Tibial nerve (tissue), 4 donors: ENCODE results near the gene GAREM1. TPM values are rescaled to one million over a fixed set of nuclear protein-coding genes. Genes with fewer than 3 reads are reported as not detected.

Source experiments
- DNase-seq, 2 donors: peaks; one replicate each; pipeline ENCODE4 v3.0.0-alpha.2; 2019; ENCODE audit warnings: low spot score in 2 of 2
- H3K27ac ChIP-seq, 4 donors: fragments of 200-600 bp; sonication (generic) in 3 of 4; one replicate each; pipeline ENCODE4 v1.5.1; 2017 to 2019; ENCODE audit warnings: mild to moderate bottlenecking in 1 of 4
- H3K27me3 ChIP-seq, 2 donors: fragments of 200-600 bp; sonication (generic) in 1 of 2; one replicate each; pipeline versions ENCODE4 v1.5.1 to v1.6.0; 2017 to 2019
- H3K36me3 ChIP-seq, 3 donors: fragments of 200-600 bp; sonication (generic); one replicate each; pipeline ENCODE4 v1.5.1; 2018 to 2019
- H3K4me1 ChIP-seq, 4 donors: fragments of 200-600 bp; sonication (generic) in 3 of 4; one replicate each; pipeline ENCODE4 v1.5.1; 2017 to 2019
- H3K4me3 ChIP-seq, 4 donors: fragments of 200-600 bp; sonication (generic) in 3 of 4; one replicate each; pipeline ENCODE4 v1.5.1; 2017 to 2019; ENCODE audit warnings: mild to moderate bottlenecking in 1 of 4, moderate library complexity in 1 of 4
- H3K9me3 ChIP-seq, 4 donors: fragments of 200-600 bp; sonication (generic) in 3 of 4; one replicate each; pipeline ENCODE4 v1.5.1; 2017 to 2019
- CTCF ChIP-seq, 5 experiments: fragments of 200-600 bp in 3 of 5; fragments of 450-650 bp in 2 of 5; sonication (generic) in 3 of 5; IDR thresholded peaks; one replicate each; pipeline ENCODE4 v1.5.1; 2016 to 2019; ENCODE audit warnings: antibody characterized with exemption in 5 of 5, mild to moderate bottlenecking in 3 of 5, moderate library complexity in 2 of 5
- EP300 ChIP-seq, 2 donors: sonication (generic); formaldehyde crosslinking; IDR thresholded peaks; one replicate each; pipeline ENCODE4 v1.6.1; 2017; ENCODE audit warnings: antibody characterized with exemption in 2 of 2, mild to moderate bottlenecking in 1 of 2
- POLR2A ChIP-seq, 2 donors: fragments of 450-650 bp; IDR thresholded peaks; one replicate each; pipeline ENCODE4 v1.6.1; 2017; ENCODE audit warnings: antibody characterized with exemption in 2 of 2, mild to moderate bottlenecking in 2 of 2, moderate library complexity in 2 of 2
- WGBS, 2 donors: methylation state at CpG; one replicate each; pipeline ENCODE4 v1.1.5; 2018; 5-methylcytosine and 5-hydroxymethylcytosine counted together
- total RNA-seq, 4 donors: library from RNA; depleted of rRNA; stranded (reverse); fragments of >200 nt; gene quantifications; one replicate each; pipeline ENCODE4 v1.1.0, GENCODE V29; 2016

GAREM1 gene
- total RNA-seq, 4 donors from 2014 or later = 25.1 to 33.0 (median 30.7) TPM

- Histone ChIP-seq H3K4me1 (peaks cover 0 to 44% (median 18%) of the 10 kb centered on the region in 4 donors), H3K27ac (peak overlapping the region in 2 of 4 donors; percentile 64 to 65), H3K4me3 (no peak overlapping the region), H3K9me3 (no peaks in the 10 kb centered on the region), H3K36me3 (no peaks in the 10 kb centered on the region), H3K27me3 (no peaks in the 10 kb centered on the region)
- no peak for TF ChIP-seq CTCF (IDR thresholded peaks at IDR 0.05)
- no peak for TF ChIP-seq POLR2A (IDR thresholded peaks at IDR 0.05)
- TF ChIP-seq EP300 (IDR thresholded peaks at IDR 0.05) = no peak
- WGBS, 2 donors = 83 to 84% methylated on average over 4 of the region's 4 CpGs
- DNase-seq = no peak
Measured at GRCh38 chr18:32276906-32277305, 193.8 kb downstream of the GAREM1 start.

DNA sequence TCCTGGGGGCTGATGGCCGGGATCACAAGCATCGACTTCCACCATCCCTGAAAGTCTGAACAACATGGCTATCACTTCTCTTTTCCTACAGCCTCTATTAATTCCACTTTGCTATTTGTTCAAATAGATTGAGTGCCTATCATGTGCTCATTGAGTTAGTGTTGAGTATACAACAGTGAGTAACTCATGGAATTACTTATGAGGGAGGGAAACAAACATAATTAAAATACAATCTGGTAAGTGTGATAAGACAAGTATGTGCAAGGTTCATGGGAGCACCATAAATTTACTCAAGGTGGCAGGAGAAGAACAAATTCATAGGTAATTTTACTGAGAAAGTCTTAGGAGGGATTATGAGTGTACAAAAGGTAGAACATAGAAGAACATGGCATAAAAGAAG is 194.4 kb downstream of the GAREM1 start:
- DNase-seq = no peak
- H3K9me3 ChIP-seq = no peaks in the 10 kb centered on the region
- H3K4me3 ChIP-seq = no peak overlapping the region
- no peaks in the 10 kb centered on the region for H3K36me3 ChIP-seq
- H3K27ac ChIP-seq = peak overlapping the region in 2 of 4 donors; percentile 64 to 65
- WGBS, 2 donors = 98 to 100% methylated on average over 2 of the region's 2 CpGs
- no peak for TF ChIP-seq EP300 (IDR thresholded peaks at IDR 0.05)
- no peak for TF ChIP-seq CTCF (IDR thresholded peaks at IDR 0.05)
- no peak for TF ChIP-seq POLR2A (IDR thresholded peaks at IDR 0.05)
- H3K27me3 ChIP-seq = no peaks in the 10 kb centered on the region
- H3K4me1 ChIP-seq = peaks cover 0 to 48% (median 18%) of the 10 kb centered on the region in 4 donors

DNA sequence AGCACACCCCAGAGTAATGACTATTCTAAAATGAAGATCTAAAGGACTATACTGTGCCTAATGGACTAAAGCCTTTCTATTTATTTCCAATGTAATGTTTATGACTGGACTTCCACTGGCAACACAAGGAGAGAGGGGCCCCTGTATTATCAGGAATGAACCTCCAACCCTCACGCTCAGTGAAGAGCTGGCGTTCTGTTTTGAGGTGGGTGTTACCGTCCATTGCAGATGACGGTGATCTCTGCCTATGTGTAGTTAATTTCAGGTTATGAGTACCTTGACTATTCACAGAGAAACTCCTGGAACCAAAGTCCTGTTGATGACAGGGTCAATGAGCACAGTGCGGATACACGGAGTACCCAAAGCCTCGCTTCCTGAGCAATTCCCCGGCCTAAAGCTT is 195.5 kb downstream of the GAREM1 start:
- no peak for DNase-seq
- peaks cover 0 to 40% (median 14%) of the 10 kb centered on the region in 4 donors for H3K4me1 ChIP-seq
- no peak overlapping the region for H3K27ac ChIP-seq
- 97 to 100% methylated on average over 8 of the region's 8 CpGs for WGBS, 2 donors
- TF ChIP-seq POLR2A (IDR thresholded peaks at IDR 0.05) (no peak), EP300 (IDR thresholded peaks at IDR 0.05) (no peak), CTCF (IDR thresholded peaks at IDR 0.05) (no peak)
- H3K9me3 ChIP-seq = no peaks in the 10 kb centered on the region
- H3K36me3 ChIP-seq = peaks cover 0 to under 1% (median 0%) of the 10 kb centered on the region in 3 donors
- no peak overlapping the region for H3K4me3 ChIP-seq
- H3K27me3 ChIP-seq = no peaks in the 10 kb centered on the region

- 91 to 93% methylated on average over 7 of the region's 7 CpGs for WGBS, 2 donors
- no peak overlapping the region for H3K27ac ChIP-seq
- no peaks in the 10 kb centered on the region for H3K9me3 ChIP-seq
- TF ChIP-seq CTCF (IDR thresholded peaks at IDR 0.05) (no peak), POLR2A (IDR thresholded peaks at IDR 0.05) (no peak), EP300 (IDR thresholded peaks at IDR 0.05) (no peak)
- no peak overlapping the region for H3K4me3 ChIP-seq
- peaks cover 0 to 37% (median 13%) of the 10 kb centered on the region in 4 donors for H3K4me1 ChIP-seq
- no peaks in the 10 kb centered on the region for H3K27me3 ChIP-seq
- peaks cover 0 to 10% (median 0%) of the 10 kb centered on the region in 3 donors for H3K36me3 ChIP-seq
- DNase-seq = no peak
Measured at GRCh38 chr18:32274307-32274706, 196.4 kb downstream of the GAREM1 start.

DNA sequence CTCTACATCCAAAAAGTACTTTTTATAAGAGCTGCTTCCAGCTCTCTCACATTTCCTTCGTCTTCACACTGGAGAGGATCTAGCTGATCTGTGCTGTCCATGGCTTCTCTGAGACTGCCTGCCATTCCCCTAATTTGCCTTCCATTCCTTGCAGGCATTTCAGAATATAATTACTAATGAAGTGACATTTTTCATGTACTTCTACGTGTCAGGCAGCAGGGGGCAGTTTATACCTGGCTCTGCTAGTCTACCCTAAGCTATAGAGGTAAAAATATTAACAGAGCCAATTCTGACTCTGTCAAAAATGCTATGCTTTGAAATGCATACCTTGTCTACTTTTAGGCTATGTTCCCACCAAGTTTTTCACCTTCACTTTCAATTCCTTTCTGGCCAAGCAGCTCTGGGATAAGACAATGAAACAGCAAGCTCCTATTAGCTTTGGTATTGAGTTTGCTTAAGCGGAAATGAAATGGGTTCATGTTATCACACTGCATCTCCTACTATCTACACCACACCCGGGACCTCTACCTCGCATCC is 198.9 kb downstream of the GAREM1 start:
- 46 to 62% methylated on average over 5 of the region's 5 CpGs for WGBS, 2 donors

More for the DNA sequence above, 198.9 kb downstream of the GAREM1 start:
- no peak for DNase-seq
- no peaks in the 10 kb centered on the region for H3K9me3 ChIP-seq
- TF ChIP-seq CTCF (IDR thresholded peaks at IDR 0.05) (peak; percentile 45 to 83 (median 65)), EP300 (IDR thresholded peaks at IDR 0.05) (peak in 1 of 2 donors; percentile 14), POLR2A (IDR thresholded peaks at IDR 0.05) (no peak)
- H3K4me1 ChIP-seq = peaks cover 0 to 11% (median 0%) of the 10 kb centered on the region in 4 donors
- no peaks in the 10 kb centered on the region for H3K27me3 ChIP-seq
- H3K36me3 ChIP-seq = peaks cover 2 to 35% (median 6%) of the 10 kb centered on the region in 3 donors
- H3K4me3 ChIP-seq = no peak overlapping the region
- H3K27ac ChIP-seq = no peak overlapping the region
